ENCODE measurements around the gene HTR1D. TPM values are rescaled to one million over a fixed set of nuclear protein-coding genes. Genes with fewer than 3 reads are reported as not detected.

The HTR1D gene
- total and polyA plus RNA-seq, 2 donors (not counting 3 experiments of a cell fraction or from before 2014, with no cell fraction given): 1.5 to 1.9 TPM

DNA sequence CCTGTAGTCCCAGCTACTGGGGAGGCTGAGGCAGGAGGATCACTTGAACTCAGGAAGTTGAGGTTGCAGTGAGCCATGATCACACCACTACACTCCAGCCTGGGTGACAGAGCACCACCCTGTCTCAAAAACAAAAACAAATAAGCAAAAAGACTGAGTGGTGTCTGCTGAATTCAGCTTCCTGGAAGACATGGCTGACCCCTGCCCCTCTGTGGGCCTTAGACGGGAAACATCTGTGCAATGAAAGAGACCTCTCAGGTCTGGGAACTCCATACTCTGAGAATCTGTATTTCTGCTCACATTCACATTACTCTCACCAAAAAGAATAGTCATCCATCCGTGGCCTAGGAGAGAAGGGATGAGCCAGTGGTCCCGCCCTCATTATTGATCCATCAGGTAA is 2.0 kb downstream of the HTR1D start:
- ChIA-PET POLR2A (no interaction called here), CTCF (interaction anchor here (1.1 to 4.4 kb wide), 8 partner anchors 14 to 325 kb away, joined by 3 to 26 read pairs (median 6); no protein-coding TSS in a partner anchor)
- Histone ChIP-seq H3K9me1 (replicated peaks; ENCODE audit: control insufficient read depth, extremely low read depth, insufficient read depth, low read length) (no peaks in the 10 kb centered on the region), H3K9ac (replicated peaks; ENCODE audit: extremely low read depth, insufficient read depth, low read length) (no peak overlapping the region), H3K4me3 (replicated peaks in 1 of 3; ENCODE audit: insufficient read depth in 1 of 3, low read depth in 1 of 3, low read length in 3 of 3) (no peak overlapping the region), H3K27me3 (ENCODE audit: control insufficient read depth in 2 of 2, insufficient read depth in 2 of 2, low read length in 2 of 2) (peaks cover 0 to 7% of the 10 kb centered on the region in 2 experiments), H3K4me1 (ENCODE audit: control insufficient read depth, extremely low read depth, insufficient read depth, low read length) (peaks cover 13% of the 10 kb centered on the region), H3K36me3 (ENCODE audit: control insufficient read depth in 2 of 2, extremely low read depth in 1 of 2, insufficient read depth in 2 of 2, low read length in 2 of 2) (no peaks in the 10 kb centered on the region), H2AFZ (ENCODE audit: low read depth, low read length) (no peak overlapping the region), H3K9me3 (replicated peaks; ENCODE audit: control insufficient read depth, insufficient read depth, low read length) (no peaks in the 10 kb centered on the region), H4K20me1 (replicated peaks; ENCODE audit: control insufficient read depth, extremely low read depth, insufficient read depth, low read length) (no peaks in the 10 kb centered on the region), H3K27ac (ENCODE audit: insufficient read depth, low read depth, low read length) (no peak overlapping the region), H3K4me2 (ENCODE audit: insufficient read depth, low read length) (no peak overlapping the region), H3K79me2 (ENCODE audit: control insufficient read depth, insufficient read depth, low read length) (no peaks in the 10 kb centered on the region)
- dilution Hi-C loops (cut with MboI; ENCODE audit: extremely low pct_ligation_motif_present, low sequenced_read_pairs): no loop called here
- BruUV-seq (replicated peaks): no TSS peak
- DNase-seq (ENCODE audit: low read depth, low spot score) (peak; percentile 25), FAIRE-seq (no peak)
- intact Hi-C loops (cut with micrococcal nuclease): no loop called here
- no peak for TF ChIP-seq POLR2A (IDR thresholded peaks at IDR 0.05; ENCODE audit: low read depth, low read length)
- TF ChIP-seq, protein P1, sequence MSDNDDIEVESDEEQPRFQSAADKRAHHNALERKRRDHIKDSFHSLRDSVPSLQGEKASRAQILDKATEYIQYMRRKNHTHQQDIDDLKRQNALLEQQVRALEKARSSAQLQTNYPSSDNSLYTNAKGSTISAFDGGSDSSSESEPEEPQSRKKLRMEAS (IDR thresholded peaks at IDR 0.05; ENCODE audit: insufficient read depth, insufficient read length): no peak
- TF ChIP-seq JUN (IDR thresholded peaks at IDR 0.05; ENCODE audit: borderline replicate concordance, insufficient read depth, insufficient read length, low read depth): no peak
- TF ChIP-seq POLR2AphosphoS5 (IDR thresholded peaks at IDR 0.05; ENCODE audit: insufficient read depth, low read depth, low read length): no peak
- TF ChIP-seq FOS (IDR thresholded peaks at IDR 0.05; ENCODE audit: borderline replicate concordance, insufficient read depth, low read length): no peak
- TF ChIP-seq GATA2 (IDR thresholded peaks at IDR 0.05; ENCODE audit: insufficient read depth, insufficient read length, low read depth, low read length): no peak
- TF ChIP-seq, protein P2, sequence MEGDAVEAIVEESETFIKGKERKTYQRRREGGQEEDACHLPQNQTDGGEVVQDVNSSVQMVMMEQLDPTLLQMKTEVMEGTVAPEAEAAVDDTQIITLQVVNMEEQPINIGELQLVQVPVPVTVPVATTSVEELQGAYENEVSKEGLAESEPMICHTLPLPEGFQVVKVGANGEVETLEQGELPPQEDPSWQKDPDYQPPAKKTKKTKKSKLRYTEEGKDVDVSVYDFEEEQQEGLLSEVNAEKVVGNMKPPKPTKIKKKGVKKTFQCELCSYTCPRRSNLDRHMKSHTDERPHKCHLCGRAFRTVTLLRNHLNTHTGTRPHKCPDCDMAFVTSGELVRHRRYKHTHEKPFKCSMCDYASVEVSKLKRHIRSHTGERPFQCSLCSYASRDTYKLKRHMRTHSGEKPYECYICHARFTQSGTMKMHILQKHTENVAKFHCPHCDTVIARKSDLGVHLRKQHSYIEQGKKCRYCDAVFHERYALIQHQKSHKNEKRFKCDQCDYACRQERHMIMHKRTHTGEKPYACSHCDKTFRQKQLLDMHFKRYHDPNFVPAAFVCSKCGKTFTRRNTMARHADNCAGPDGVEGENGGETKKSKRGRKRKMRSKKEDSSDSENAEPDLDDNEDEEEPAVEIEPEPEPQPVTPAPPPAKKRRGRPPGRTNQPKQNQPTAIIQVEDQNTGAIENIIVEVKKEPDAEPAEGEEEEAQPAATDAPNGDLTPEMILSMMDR (IDR thresholded peaks at IDR 0.05; ENCODE audit: extremely low read depth in 1 of 2, insufficient read depth in 1 of 2, low read depth in 1 of 2, low read length in 2 of 2): no peak
- no peak for TF ChIP-seq EZH2 (IDR thresholded peaks at IDR 0.05; ENCODE audit: borderline replicate concordance, low read depth, low read length, severe bottlenecking)
- TF ChIP-seq MYC (IDR thresholded peaks at IDR 0.05; ENCODE audit: low read depth, low read length): no peak

Data from endothelial cell of umbilical vein (primary cell).